ENCODE measurements around the gene YY1.

Gene YY1

GRCh38 chr14:100317912-100318808 is 79.2 kb downstream of the YY1 start:
- DNase-seq: peak; percentile 90

- no peak for DNase-seq
Measured at GRCh38 chr14:100320157-100320856, 81.4 kb downstream of the YY1 start.

GRCh38 chr14:100321473-100322137 is 82.7 kb downstream of the YY1 start:
- DNase-seq: no peak

GRCh38 chr14:100322138-100322957 is 83.4 kb downstream of the YY1 start:
- no peak for DNase-seq

- no peak for DNase-seq
Measured at GRCh38 chr14:100323121-100323941, 84.4 kb downstream of the YY1 start, which contains the start of gene SLC25A47. Gene SLC25A47 (plus strand): TSS chr14:100323339. CDS start chr14:100323415, 76 bp downstream.

GRCh38 chr14:100323942-100324307 is 85.0 kb downstream of the YY1 start:
- DNase-seq: no peak

GRCh38 chr14:100325231-100325632 is 86.3 kb downstream of the YY1 start:
- no peak for DNase-seq

GRCh38 chr14:100325958-100326357 is 87.0 kb downstream of the YY1 start:
- no peak for DNase-seq

GRCh38 chr14:100327128-100327527 is 88.2 kb downstream of the YY1 start:
- no peak for DNase-seq

- no peak for DNase-seq
Measured at GRCh38 chr14:100328495-100329163, 89.7 kb downstream of the YY1 start.

GRCh38 chr14:100329233-100330006 is 90.5 kb downstream of the YY1 start:
- DNase-seq: no peak

- DNase-seq: no peak
Measured at GRCh38 chr14:100330007-100330344, 91.0 kb downstream of the YY1 start.

- DNase-seq: no peak
Measured at GRCh38 chr14:100330388-100330931, 91.5 kb downstream of the YY1 start.

GRCh38 chr14:100332071-100332639 is 93.2 kb downstream of the YY1 start:
- no peak for DNase-seq

Data from activated CD8-positive, alpha-beta memory T cell treated with anti-CD3 and anti-CD28 coated beads, Interleukin-2, amount 50 U/mL, for 48 hours (primary cell).